ENCODE data around the gene CCSER1.

DNA sequence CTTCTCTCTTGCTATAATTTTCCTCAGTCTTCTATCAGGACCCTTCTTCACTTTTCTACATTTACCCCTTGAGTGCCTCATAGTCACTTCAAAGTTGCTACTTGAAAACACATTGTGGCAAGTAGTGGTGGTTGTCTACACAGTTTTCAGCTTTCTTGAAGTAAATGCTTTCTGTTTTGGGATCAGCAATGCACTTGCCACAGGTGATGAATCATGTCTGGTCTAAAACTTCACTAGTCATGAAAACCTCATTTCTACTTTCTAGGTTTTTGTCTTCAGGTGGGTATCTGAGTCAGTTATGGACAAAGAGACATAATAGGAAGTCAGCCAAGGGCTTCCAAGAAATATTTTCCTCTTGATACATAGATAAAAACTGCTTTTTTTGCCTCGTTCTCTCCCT is 359.2 kb downstream of the CCSER1 start:
- TF ChIP-seq EZH2 (IDR thresholded peaks at IDR 0.05; ENCODE audit: borderline replicate concordance, low read length): no peak
- TF ChIP-seq, protein P1, sequence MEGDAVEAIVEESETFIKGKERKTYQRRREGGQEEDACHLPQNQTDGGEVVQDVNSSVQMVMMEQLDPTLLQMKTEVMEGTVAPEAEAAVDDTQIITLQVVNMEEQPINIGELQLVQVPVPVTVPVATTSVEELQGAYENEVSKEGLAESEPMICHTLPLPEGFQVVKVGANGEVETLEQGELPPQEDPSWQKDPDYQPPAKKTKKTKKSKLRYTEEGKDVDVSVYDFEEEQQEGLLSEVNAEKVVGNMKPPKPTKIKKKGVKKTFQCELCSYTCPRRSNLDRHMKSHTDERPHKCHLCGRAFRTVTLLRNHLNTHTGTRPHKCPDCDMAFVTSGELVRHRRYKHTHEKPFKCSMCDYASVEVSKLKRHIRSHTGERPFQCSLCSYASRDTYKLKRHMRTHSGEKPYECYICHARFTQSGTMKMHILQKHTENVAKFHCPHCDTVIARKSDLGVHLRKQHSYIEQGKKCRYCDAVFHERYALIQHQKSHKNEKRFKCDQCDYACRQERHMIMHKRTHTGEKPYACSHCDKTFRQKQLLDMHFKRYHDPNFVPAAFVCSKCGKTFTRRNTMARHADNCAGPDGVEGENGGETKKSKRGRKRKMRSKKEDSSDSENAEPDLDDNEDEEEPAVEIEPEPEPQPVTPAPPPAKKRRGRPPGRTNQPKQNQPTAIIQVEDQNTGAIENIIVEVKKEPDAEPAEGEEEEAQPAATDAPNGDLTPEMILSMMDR (conservative IDR thresholded peaks at IDR 0.05 in 1 of 2, IDR thresholded peaks at IDR 0.05 in 1 of 2; ENCODE audit: extremely low read depth in 1 of 2, insufficient read depth in 1 of 2, low read depth in 1 of 2, low read length in 2 of 2): no peak

Measured in mammary epithelial cell (primary cell).